LNCaP clone FGC (cell line): ENCODE data around the gene CASR.

Experiments used
- DNase-seq: peaks from one replicate; pipeline ENCODE4 v3.0.0-alpha.2; 2011; ENCODE audit warnings: low read depth
- H3K4me3 ChIP-seq: 2 replicates; pipeline ENCODE4 v1.5.1; 2011; ENCODE audit warnings: mild to moderate bottlenecking, low read depth, low read length, control low read depth
- CTCF ChIP-seq: IDR thresholded peaks from 2 replicates; pipeline ENCODE4 v1.5.1; 2012; ENCODE audit warnings: mild to moderate bottlenecking; ENCODE audit not compliant: control insufficient read depth, insufficient read depth; ENCODE audit errors: extremely low read depth

The CASR gene

GRCh38 chr3:122307094-122307687 is 123.7 kb downstream of the CASR start:
- no peak overlapping the region for H3K4me3 ChIP-seq
- DNase-seq, result no peak
- no peak for TF ChIP-seq CTCF

GRCh38 chr3:122307976-122308375 is 124.5 kb downstream of the CASR start:
- no peak for TF ChIP-seq CTCF
- H3K4me3 ChIP-seq, result no peak overlapping the region
- no peak for DNase-seq

- TF ChIP-seq CTCF, result no peak
- no peak for DNase-seq
- H3K4me3 ChIP-seq, result no peak overlapping the region
Observed at GRCh38 chr3:122310361-122310760, 126.9 kb downstream of the CASR start.

- DNase-seq, result no peak
- TF ChIP-seq CTCF, result no peak
Observed at GRCh38 chr3:122312826-122313225, 129.4 kb downstream of the CASR start.

GRCh38 chr3:122313281-122313680 is 129.8 kb downstream of the CASR start:
- no peak for TF ChIP-seq CTCF
- DNase-seq, result no peak
- no peak overlapping the region for H3K4me3 ChIP-seq

More at GRCh38 chr3:122312826-122313225, 129.4 kb downstream of the CASR start:
- no peak overlapping the region for H3K4me3 ChIP-seq

- TF ChIP-seq CTCF, result no peak
- DNase-seq, result no peak
- H3K4me3 ChIP-seq, result no peak overlapping the region
Observed at GRCh38 chr3:122314228-122314876, 130.9 kb downstream of the CASR start.

GRCh38 chr3:122315619-122316018 is 132.2 kb downstream of the CASR start:
- DNase-seq, result no peak
- no peak overlapping the region for H3K4me3 ChIP-seq
- no peak for TF ChIP-seq CTCF
